ENCODE measurements around the gene SPRING1.

Gene SPRING1

DNA sequence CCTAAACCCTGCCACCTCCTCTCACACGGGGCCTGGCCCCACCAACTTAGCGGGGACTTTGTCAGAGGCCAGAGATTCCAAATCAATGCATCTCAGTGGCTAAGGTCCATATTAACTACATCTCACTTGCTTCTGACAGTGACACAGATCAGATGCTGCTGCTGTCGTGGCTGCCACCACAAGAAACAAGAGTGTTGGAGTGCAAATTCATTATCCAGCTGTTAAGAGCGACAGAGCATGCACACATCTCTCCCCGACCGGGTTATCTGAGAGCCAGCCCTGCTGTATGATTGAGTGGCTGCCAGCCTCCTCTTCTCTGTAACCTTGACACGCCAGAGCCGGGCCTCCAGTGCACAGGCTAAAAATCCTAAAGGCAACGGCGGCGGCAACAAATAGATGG lies 40.2 kb downstream of the SPRING1 start:
- Histone ChIP-seq H3K9ac (ENCODE audit: low read depth, low read length, poor library complexity, severe bottlenecking) (no peak overlapping the region), H3F3A (ENCODE audit: low read depth) (no peaks in the 10 kb centered on the region), H3K36me3 (ENCODE audit: insufficient read depth, low read length) (no peaks in the 10 kb centered on the region), H3K27me3 (ENCODE audit: insufficient read depth, low read length, poor library complexity, severe bottlenecking) (no peaks in the 10 kb centered on the region), H3K79me2 (ENCODE audit: insufficient read depth, low read length) (no peaks in the 10 kb centered on the region), H3K4me2 (ENCODE audit: low read depth, low read length, poor library complexity, severe bottlenecking) (no peak overlapping the region), H4K20me1 (ENCODE audit: insufficient read depth, low read length, poor library complexity, severe bottlenecking) (no peaks in the 10 kb centered on the region), H3K4me3 (ENCODE audit: low read length, poor library complexity, severe bottlenecking) (no peak overlapping the region), H3K9me2 (replicated peaks; ENCODE audit: low read depth, low read length) (no peaks in the 10 kb centered on the region), H3K9me3 (ENCODE audit: insufficient read depth, low read depth, low read length) (no peaks in the 10 kb centered on the region), H3K4me1 (ENCODE audit: insufficient read depth, low read length, poor library complexity, severe bottlenecking) (no peaks in the 10 kb centered on the region), H2AFZ (ENCODE audit: low read length) (no peak overlapping the region)
- no peak for TF ChIP-seq EZH2phosphoT487 (IDR thresholded peaks at IDR 0.05; ENCODE audit: borderline replicate concordance)
- no peak for TF ChIP-seq CTCF (conservative IDR thresholded peaks at IDR 0.05; ENCODE audit: low read length)

- Histone ChIP-seq H3K4me1 (ENCODE audit: insufficient read depth, low read length, poor library complexity, severe bottlenecking) (no peaks in the 10 kb centered on the region), H3K9ac (ENCODE audit: low read depth, low read length, poor library complexity, severe bottlenecking) (no peak overlapping the region), H4K20me1 (ENCODE audit: insufficient read depth, low read length, poor library complexity, severe bottlenecking) (no peaks in the 10 kb centered on the region), H3K9me2 (replicated peaks; ENCODE audit: low read depth, low read length) (no peaks in the 10 kb centered on the region), H2AFZ (ENCODE audit: low read length) (no peak overlapping the region), H3F3A (ENCODE audit: low read depth) (no peaks in the 10 kb centered on the region), H3K4me2 (ENCODE audit: low read depth, low read length, poor library complexity, severe bottlenecking) (no peak overlapping the region), H3K9me3 (ENCODE audit: insufficient read depth, low read depth, low read length) (no peaks in the 10 kb centered on the region), H3K4me3 (ENCODE audit: low read length, poor library complexity, severe bottlenecking) (no peak overlapping the region), H3K79me2 (ENCODE audit: insufficient read depth, low read length) (no peaks in the 10 kb centered on the region), H3K27me3 (ENCODE audit: insufficient read depth, low read length, poor library complexity, severe bottlenecking) (no peaks in the 10 kb centered on the region), H3K36me3 (ENCODE audit: insufficient read depth, low read length) (no peaks in the 10 kb centered on the region)
- TF ChIP-seq EZH2phosphoT487 (IDR thresholded peaks at IDR 0.05; ENCODE audit: borderline replicate concordance) (no peak), CTCF (conservative IDR thresholded peaks at IDR 0.05; ENCODE audit: low read length) (peak; percentile 70)
Observed at GRCh38 chr12:116697305-116697704, 40.6 kb downstream of the SPRING1 start.

GRCh38 chr12:116695464-116695725 lies 42.5 kb downstream of the SPRING1 start:
- Histone ChIP-seq H3K9me2 (replicated peaks; ENCODE audit: low read depth, low read length) (no peaks in the 10 kb centered on the region), H4K20me1 (ENCODE audit: insufficient read depth, low read length, poor library complexity, severe bottlenecking) (no peaks in the 10 kb centered on the region), H3K4me3 (ENCODE audit: low read length, poor library complexity, severe bottlenecking) (no peak overlapping the region), H3K79me2 (ENCODE audit: insufficient read depth, low read length) (no peaks in the 10 kb centered on the region), H3K4me2 (ENCODE audit: low read depth, low read length, poor library complexity, severe bottlenecking) (no peak overlapping the region), H2AFZ (ENCODE audit: low read length) (no peak overlapping the region), H3K36me3 (ENCODE audit: insufficient read depth, low read length) (no peaks in the 10 kb centered on the region), H3K4me1 (ENCODE audit: insufficient read depth, low read length, poor library complexity, severe bottlenecking) (no peaks in the 10 kb centered on the region), H3K9me3 (ENCODE audit: insufficient read depth, low read depth, low read length) (no peaks in the 10 kb centered on the region), H3K27me3 (ENCODE audit: insufficient read depth, low read length, poor library complexity, severe bottlenecking) (no peaks in the 10 kb centered on the region), H3F3A (ENCODE audit: low read depth) (no peaks in the 10 kb centered on the region), H3K9ac (ENCODE audit: low read depth, low read length, poor library complexity, severe bottlenecking) (no peak overlapping the region)
- TF ChIP-seq CTCF (conservative IDR thresholded peaks at IDR 0.05; ENCODE audit: low read length): no peak
- TF ChIP-seq EZH2phosphoT487 (IDR thresholded peaks at IDR 0.05; ENCODE audit: borderline replicate concordance): no peak
